NB4 (cell line): Measurements from ENCODE around the gene KRT79.
"Not testable (repeated sequence)": the region's sequence is repeated elsewhere in the genome, so short reads cannot be mapped to it uniquely, and the experiment has no call there.

Source experiments
- DNase-seq: peaks from one replicate; pipeline ENCODE4 v3.0.0; 2010; ENCODE audit warnings: low read depth
- H3K4me3 ChIP-seq: one replicate; pipeline ENCODE4 v1.5.1; 2011; ENCODE audit warnings: mild to moderate bottlenecking, low read depth, low read length, moderate library complexity
- MYC ChIP-seq: IDR thresholded peaks from 2 replicates; pipeline ENCODE4 v1.6.1; 2011; ENCODE audit warnings: low read depth, low read length
- POLR2A ChIP-seq: IDR thresholded peaks from 2 replicates; pipeline ENCODE4 v1.6.1; 2011; ENCODE audit warnings: mild to moderate bottlenecking; ENCODE audit not compliant: insufficient read length; ENCODE audit errors: extremely low read depth
- TF ChIP-seq, protein P1 (sequence below): IDR thresholded peaks from one replicate; pipeline ENCODE4 v1.5.1; 2012; ENCODE audit warnings: low read depth, low read length
- TF ChIP-seq, protein P2 (sequence below): IDR thresholded peaks from 2 replicates; pipeline ENCODE4 v1.6.1; 2011; ENCODE audit warnings: low read depth, low read length

KRT79 gene

DNA sequence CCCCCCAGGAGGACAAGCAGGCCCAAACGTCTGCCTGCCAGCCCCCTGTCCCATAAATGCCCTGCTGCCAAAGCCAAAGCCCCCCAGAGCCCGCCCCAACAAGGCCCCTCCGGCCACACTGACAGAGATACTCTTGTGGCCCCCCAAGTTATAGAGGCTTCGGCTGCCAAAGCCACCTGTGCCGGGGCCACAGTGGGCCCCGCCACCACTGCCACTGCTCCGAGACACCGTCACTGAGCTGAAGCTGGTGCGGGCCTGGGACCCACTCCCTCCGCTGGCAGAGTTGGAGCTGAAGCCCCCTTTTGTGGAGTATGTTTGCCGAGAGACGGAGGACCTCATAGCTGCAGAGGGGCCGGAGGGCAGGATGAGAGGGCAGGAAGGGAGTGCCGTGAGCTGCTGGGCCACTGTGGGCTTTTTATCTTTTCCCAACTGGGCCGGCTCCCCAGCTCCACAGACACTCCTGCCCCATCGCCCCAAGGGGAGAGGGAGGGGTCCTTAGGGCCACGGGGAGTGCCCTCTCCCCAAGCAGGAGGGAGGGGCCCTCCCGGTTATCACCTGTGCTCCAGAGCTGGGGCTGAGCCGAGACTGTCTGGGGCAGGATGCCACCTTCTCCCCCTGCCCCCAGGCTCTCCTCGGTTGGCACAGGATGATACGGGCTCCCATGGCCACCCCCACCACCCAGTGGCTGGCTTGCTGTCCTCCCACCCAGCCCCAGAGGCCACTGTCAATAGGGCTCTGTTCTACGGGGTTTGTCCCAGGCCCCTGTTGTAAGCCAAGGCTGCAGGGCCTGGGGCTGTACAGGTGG is at the start of gene KRT79:
Gene KRT79 (minus strand): TSS at position 390 of the 805 bp plus-strand sequence. CDS start 51 bp downstream, at position 339.
- no peak within 1 kb of the TSS for H3K4me3 ChIP-seq
- DNase-seq: no peak
- TF ChIP-seq, protein P1, sequence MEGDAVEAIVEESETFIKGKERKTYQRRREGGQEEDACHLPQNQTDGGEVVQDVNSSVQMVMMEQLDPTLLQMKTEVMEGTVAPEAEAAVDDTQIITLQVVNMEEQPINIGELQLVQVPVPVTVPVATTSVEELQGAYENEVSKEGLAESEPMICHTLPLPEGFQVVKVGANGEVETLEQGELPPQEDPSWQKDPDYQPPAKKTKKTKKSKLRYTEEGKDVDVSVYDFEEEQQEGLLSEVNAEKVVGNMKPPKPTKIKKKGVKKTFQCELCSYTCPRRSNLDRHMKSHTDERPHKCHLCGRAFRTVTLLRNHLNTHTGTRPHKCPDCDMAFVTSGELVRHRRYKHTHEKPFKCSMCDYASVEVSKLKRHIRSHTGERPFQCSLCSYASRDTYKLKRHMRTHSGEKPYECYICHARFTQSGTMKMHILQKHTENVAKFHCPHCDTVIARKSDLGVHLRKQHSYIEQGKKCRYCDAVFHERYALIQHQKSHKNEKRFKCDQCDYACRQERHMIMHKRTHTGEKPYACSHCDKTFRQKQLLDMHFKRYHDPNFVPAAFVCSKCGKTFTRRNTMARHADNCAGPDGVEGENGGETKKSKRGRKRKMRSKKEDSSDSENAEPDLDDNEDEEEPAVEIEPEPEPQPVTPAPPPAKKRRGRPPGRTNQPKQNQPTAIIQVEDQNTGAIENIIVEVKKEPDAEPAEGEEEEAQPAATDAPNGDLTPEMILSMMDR: no peak
- no peak for TF ChIP-seq POLR2A
- no peak for TF ChIP-seq MYC
- TF ChIP-seq, protein P2, sequence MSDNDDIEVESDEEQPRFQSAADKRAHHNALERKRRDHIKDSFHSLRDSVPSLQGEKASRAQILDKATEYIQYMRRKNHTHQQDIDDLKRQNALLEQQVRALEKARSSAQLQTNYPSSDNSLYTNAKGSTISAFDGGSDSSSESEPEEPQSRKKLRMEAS: no peak

DNA sequence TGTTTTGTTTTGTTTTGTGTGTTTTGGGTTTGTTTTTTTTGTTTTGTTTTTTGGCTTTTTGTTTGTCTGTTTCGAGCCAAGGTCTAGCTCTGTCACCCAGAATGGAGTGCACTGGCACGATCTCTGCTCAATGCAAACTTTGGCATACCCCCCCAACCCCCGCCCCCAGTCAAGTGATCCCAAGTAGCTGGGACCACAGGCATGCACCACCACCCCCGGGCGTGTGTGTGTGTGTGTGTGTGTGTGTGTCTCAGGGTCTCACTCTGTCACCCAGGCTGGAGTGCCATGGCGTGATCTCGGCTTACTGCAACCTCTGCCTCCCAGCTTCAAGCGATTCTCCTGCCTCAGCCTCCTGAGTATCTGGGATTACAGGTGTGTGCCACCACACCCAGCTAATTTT is 46.4 kb upstream of the KRT79 start:
- not testable (repeated sequence) for H3K4me3 ChIP-seq

DNA sequence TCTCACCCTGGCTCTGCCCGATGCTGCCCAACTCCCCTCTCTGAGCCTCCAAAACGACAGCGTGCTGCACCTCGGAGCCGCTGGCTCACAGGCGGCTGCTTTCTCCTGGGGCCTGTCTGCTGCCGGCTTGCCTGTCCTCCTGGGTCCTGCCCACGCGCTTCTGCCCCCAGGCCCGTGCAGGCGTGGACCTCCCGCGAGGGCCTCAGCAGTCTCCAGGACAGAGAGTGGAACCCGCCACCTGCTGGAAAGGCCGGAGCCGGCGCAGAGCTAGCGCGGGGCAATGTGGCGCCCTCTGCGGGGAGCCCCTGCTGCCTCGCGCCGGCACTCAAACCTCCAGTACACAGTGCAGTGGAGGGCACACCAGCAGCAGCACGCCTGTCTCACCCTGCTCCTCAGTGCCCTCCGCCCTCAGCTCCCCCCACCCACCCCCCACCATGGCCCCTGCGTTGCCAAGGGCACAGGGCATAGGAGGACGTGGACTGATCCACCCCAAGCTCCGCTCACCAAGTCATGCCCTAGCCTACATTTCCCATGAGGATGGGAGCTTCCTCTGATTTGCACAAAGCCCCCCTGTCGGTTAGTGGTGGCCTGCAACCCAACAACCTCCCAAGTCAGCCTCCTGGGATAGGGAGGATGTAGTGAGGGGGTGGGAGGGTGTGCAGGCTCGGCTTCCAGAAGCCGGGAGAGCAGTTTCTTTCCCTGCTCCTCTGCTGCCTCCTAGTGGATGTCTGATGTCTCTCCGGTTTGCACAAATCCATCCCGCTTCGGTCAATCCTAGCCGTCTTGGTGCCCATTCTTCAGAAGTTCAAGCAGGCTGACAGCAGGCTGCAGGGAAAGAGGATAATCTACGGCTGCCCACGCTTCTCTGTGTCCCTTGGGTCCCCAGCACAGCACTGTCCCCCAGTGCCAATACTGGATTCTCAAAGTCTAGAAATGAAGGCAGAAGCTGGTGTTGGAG is 45.6 kb upstream of the KRT79 start:
- peak; percentile 84 for DNase-seq
- no peak overlapping the region for H3K4me3 ChIP-seq
- TF ChIP-seq POLR2A: no peak
- TF ChIP-seq, protein P2: peak; percentile 37; the same call in 1 of the 2 replicates
- TF ChIP-seq MYC: no peak
- TF ChIP-seq, protein P1: peak; percentile 94

More for the DNA sequence above, 46.4 kb upstream of the KRT79 start:
- not testable (repeated sequence) for DNase-seq

DNA sequence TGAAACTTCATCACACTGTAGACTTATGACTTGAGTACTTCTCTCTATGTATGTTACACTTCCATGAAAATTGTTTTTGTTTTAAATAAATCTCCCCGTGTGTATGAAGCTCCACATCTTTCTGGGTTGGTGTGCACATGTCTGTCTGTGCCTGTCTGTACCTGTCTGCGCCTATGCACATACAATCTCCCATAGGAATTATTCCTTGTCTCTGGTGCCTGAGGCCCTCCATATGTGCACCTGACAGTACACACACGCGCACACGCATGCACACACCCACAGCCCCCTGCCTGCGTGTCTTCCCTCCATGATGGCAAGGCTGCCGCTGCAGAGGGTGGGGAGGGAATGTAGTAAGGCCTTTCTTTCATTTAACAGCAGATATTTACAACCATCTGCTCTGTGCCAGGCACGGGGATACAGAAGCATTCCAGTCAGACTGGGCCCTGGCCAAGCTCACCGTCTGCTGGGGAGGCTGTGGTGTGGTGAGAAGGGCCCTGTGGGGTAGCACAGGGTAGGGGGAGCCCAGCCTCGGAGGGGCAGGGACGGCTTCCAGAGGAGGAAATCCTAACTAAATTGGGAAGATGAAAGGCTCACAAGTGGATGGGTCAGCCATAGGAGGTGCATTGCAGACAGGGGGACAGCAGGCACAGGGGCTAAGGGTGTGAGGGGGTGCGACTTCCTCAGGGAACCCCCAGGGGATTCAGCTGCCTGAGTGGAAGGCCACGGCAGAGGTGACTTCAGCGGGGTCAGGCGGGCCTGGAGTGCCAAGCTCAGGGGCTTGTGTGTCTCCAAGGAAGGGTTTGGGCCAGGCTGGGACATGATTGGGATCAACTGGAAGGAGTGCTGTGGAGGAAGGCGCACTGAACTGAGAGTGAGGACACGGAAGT is 44.6 kb upstream of the KRT79 start:
- no peak for DNase-seq
- TF ChIP-seq, protein P1: no peak
- TF ChIP-seq, protein P2: no peak
- TF ChIP-seq POLR2A (no peak), MYC (no peak)
- H3K4me3 ChIP-seq: no peak overlapping the region

DNA sequence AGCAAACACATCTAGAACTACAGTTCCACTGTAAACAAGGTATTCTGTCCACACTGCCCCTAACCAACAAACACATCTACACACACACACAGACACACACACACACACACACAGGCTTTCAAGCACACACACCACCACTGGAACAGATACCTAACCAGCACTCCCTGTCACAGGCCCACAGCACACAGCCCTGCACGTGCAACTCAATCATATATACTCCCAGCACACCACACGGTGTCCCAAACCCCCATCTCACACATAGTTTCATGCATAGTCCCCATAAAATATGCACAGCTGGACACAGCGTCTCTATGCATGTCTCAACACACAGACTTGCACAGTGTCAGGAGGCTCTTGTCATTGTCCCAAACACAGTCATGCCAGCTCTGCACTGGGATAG is 43.1 kb upstream of the KRT79 start:
- no peak overlapping the region for H3K4me3 ChIP-seq
- DNase-seq: no peak
- TF ChIP-seq, protein P1: no peak
- TF ChIP-seq POLR2A (no peak), MYC (no peak)
- TF ChIP-seq, protein P2: no peak
